ENCODE data around the gene CAMK2B.

DNA sequence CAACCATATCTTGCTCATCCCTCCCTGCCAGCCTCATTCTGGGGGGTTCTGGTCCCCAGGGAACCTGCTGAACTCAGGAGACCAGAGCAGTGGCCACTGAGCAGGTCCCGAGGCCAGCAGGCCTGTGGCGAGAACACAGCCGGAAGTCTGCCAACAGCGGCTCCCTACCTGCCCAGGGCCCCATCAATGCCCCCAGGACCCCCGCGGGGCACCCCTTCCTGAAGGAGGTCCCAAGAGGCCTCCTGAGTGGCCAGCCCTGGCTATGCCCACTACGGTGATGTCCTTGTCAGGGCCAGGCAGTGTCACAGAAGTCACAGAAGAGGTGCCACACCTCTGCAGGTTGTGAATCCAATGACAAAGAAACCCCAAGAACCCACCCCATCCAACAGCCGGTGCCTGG lies 58.9 kb downstream of the CAMK2B start:
- TF ChIP-seq POLR2A (IDR thresholded peaks at IDR 0.05; ENCODE audit: low read depth, low read length) (no peak), POLR2AphosphoS5 (IDR thresholded peaks at IDR 0.05; ENCODE audit: low read depth, low read length) (no peak)
